ENCODE results near the gene ACOT7. TPM values are rescaled to one million over a fixed set of nuclear protein-coding genes. Genes with fewer than 3 reads are reported as not detected.

Gene ACOT7
- polyA plus RNA-seq, 1 experiment: 157 TPM

- CTCF ChIA-PET: interaction anchor here (0.8 to 1.4 kb wide), 3 partner anchors 29 to 40 kb away, joined by 3 to 4 read pairs (median 3); no protein-coding TSS in a partner anchor
- no peak overlapping the region for H3K4me3 ChIP-seq (ENCODE audit: low read depth, low read length)
- POLR2A ChIA-PET: interaction anchor here (0.5 to 0.6 kb wide), 3 partner anchors 32 to 149 kb away, joined by 3 to 8 read pairs (median 3); no protein-coding TSS in a partner anchor
Measured at GRCh38 chr1:6276811-6277555, 116.6 kb downstream of the ACOT7 start.

GRCh38 chr1:6275826-6276782 is 117.5 kb downstream of the ACOT7 start:
- no peak for TF ChIP-seq CTCF (IDR thresholded peaks at IDR 0.05; ENCODE audit: insufficient read depth, low read depth, low read length)
- ChIA-PET CTCF (interaction anchor here (0.6 to 1.7 kb wide), 4 partner anchors 16 to 68 kb away, joined by 3 to 5 read pairs (median 4); no protein-coding TSS in a partner anchor), POLR2A (interaction anchor here (0.5 to 0.6 kb wide), 3 partner anchors 33 to 149 kb away, joined by 3 to 8 read pairs (median 3); no protein-coding TSS in a partner anchor)
- Histone ChIP-seq H3K4me3 (ENCODE audit: low read depth, low read length) (peak overlapping the region; percentile 22), H3K27me3 (ENCODE audit: control insufficient read depth, insufficient read depth, low read length) (no peaks in the 10 kb centered on the region), H3K36me3 (ENCODE audit: control insufficient read depth, insufficient read depth, low read length) (no peaks in the 10 kb centered on the region)
- peak; percentile 68 for DNase-seq (ENCODE audit: low read depth)

More at GRCh38 chr1:6276811-6277555, 116.6 kb downstream of the ACOT7 start:
- DNase-seq (ENCODE audit: low read depth): no peak
- H3K27me3 ChIP-seq (ENCODE audit: control insufficient read depth, insufficient read depth, low read length): no peaks in the 10 kb centered on the region
- H3K36me3 ChIP-seq (ENCODE audit: control insufficient read depth, insufficient read depth, low read length): no peaks in the 10 kb centered on the region
- no peak for TF ChIP-seq CTCF (IDR thresholded peaks at IDR 0.05; ENCODE audit: insufficient read depth, low read depth, low read length)

GRCh38 chr1:6274622-6275139 is 118.9 kb downstream of the ACOT7 start:
- ChIA-PET CTCF (interaction anchor here (0.8 to 1.7 kb wide), 2 partner anchors 28 to 69 kb away, joined by 3 to 5 read pairs; no protein-coding TSS in a partner anchor), POLR2A (no interaction called here)
- no peak for TF ChIP-seq CTCF (IDR thresholded peaks at IDR 0.05; ENCODE audit: insufficient read depth, low read depth, low read length)
- Histone ChIP-seq H3K36me3 (ENCODE audit: control insufficient read depth, insufficient read depth, low read length) (no peaks in the 10 kb centered on the region), H3K27me3 (ENCODE audit: control insufficient read depth, insufficient read depth, low read length) (no peaks in the 10 kb centered on the region), H3K4me3 (ENCODE audit: low read depth, low read length) (no peak overlapping the region)
- no peak for DNase-seq (ENCODE audit: low read depth)

GRCh38 chr1:6274102-6274501 is 119.5 kb downstream of the ACOT7 start:
- no peak for TF ChIP-seq CTCF (IDR thresholded peaks at IDR 0.05; ENCODE audit: insufficient read depth, low read depth, low read length)
- DNase-seq (ENCODE audit: low read depth): no peak
- CTCF ChIA-PET: no interaction called here
- POLR2A ChIA-PET: no interaction called here
- H3K27me3 ChIP-seq (ENCODE audit: control insufficient read depth, insufficient read depth, low read length): no peaks in the 10 kb centered on the region
- no peaks in the 10 kb centered on the region for H3K36me3 ChIP-seq (ENCODE audit: control insufficient read depth, insufficient read depth, low read length)
- H3K4me3 ChIP-seq (ENCODE audit: low read depth, low read length): no peak overlapping the region

Data from BJ (cell line).